K562 (cell line): ENCODE measurements around the gene KCNJ13. TPM values are rescaled to one million over a fixed set of nuclear protein-coding genes. Genes with fewer than 3 reads are reported as not detected.

Source experiments
- EGR1 ChIP-seq: fragments of 450-650 bp; conservative IDR thresholded peaks from 2 replicates; pipeline ENCODE4 v1.6.1; 2017; ENCODE audit warnings: mild to moderate bottlenecking
- POLR2AphosphoS2 ChIP-seq: IDR thresholded peaks from 2 replicates; pipeline ENCODE4 v1.6.1; 2012; ENCODE audit warnings: low read length, improper control_type of control experiment
- REST ChIP-seq, 2 experiments: fragments of 450-650 bp; formaldehyde crosslinking in 1 of 2; IDR thresholded peaks; 2 replicates each; pipeline versions ENCODE4 v1.4.0 to v1.6.1; 2014 to 2020; ENCODE audit warnings: mild to moderate bottlenecking in 2 of 2, borderline replicate concordance in 1 of 2, low read depth in 1 of 2
- polyA plus RNA-seq, 8 experiments: library from polyadenylated mRNA; depleted of rRNA in 4 of 8; stranded (reverse) in 5 of 8; unstranded in 3 of 8; fragments of >200 nt; fragmentation: Nextera tagmentation in 2 of 8; fragmentation: Illumina TruSeq in 1 of 8; extraction: Ambion mirVana in 2 of 8; extraction: Trizol in 1 of 8; gene quantifications; 2 replicates each; pipeline versions ENCODE4 v1.2.1 to v1.2.3, GENCODE V29; 2011 to 2014; ENCODE audit warnings: inconsistent platforms in 1 of 8, missing spikeins in 1 of 8
- total RNA-seq, 7 experiments: library from RNA; depleted of rRNA in 6 of 7; stranded (reverse); fragments of >200 nt in 6 of 7; fragmentation: Illumina TruSeq in 2 of 7; extraction: Trizol in 2 of 7; gene quantifications; 2 replicates each; pipeline versions ENCODE4 v1.2.1 to v1.2.3, GENCODE V29; 2011 to 2021; ENCODE audit warnings: low replicate concordance in 1 of 7

The KCNJ13 gene
- total and polyA plus RNA-seq, 9 of the 15 experiments (the other 6 are each of a cell fraction or from before 2014, with no cell fraction given): 0.45 TPM; not detected in 8

- TF ChIP-seq REST (IDR thresholded peaks at IDR 0.05; ENCODE audit: borderline replicate concordance) (no peak), REST (CRISPR knock-in tag; IDR thresholded peaks at IDR 0.05; ENCODE audit: low read depth) (no peak), POLR2AphosphoS2 (no peak), EGR1 (no peak)
Observed at GRCh38 chr2:232791518-232791917, 15.2 kb upstream of the KCNJ13 start (continued).
